NOMO-1 (cell line): ENCODE measurements around the gene SUPT5H.
"Not testable (repeated sequence)": the region's sequence is repeated elsewhere in the genome, so short reads cannot be mapped to it uniquely, and the experiment has no call there.

Source experiments
- DNase-seq, 2 experiments: peaks; one replicate each; lab custom pipeline; 2025; ENCODE audit not compliant: unreplicated experiment in 2 of 2; lab: John Stamatoyannopoulos, UW

SUPT5H gene

GRCh38 chr19:39463403-39463802 lies 18.0 kb downstream of the SUPT5H start:
- no peak for DNase-seq

- DNase-seq: no peak
Observed at GRCh38 chr19:39465956-39466747, 20.8 kb downstream of the SUPT5H start.

DNA sequence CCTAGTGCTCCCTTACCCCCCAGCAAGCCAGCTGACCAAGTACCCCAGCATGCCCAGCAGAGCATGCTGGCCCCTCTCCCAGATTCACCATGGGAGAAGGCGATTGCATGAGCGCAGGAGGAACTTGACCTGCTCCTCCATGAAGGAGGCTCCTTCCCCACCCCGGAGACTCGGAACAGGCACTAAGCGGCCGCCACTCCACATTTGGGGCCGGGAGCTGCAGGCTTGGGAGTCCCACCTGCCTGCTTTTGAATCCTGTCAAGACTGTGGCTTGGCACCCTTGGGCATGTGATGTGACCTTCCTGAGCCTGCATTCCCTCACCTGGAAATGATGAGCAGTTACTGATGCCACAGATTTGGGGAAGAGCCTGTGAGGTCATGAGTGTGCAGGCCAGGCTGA lies 22.6 kb downstream of the SUPT5H start:
- DNase-seq: no peak

- no peak for DNase-seq
Observed at GRCh38 chr19:39469036-39469435, 23.7 kb downstream of the SUPT5H start.

GRCh38 chr19:39469567-39469966 lies 24.2 kb downstream of the SUPT5H start:
- no peak for DNase-seq

GRCh38 chr19:39470724-39471339 lies 25.4 kb downstream of the SUPT5H start:
- DNase-seq: no peak

- DNase-seq: no peak
Observed at GRCh38 chr19:39471756-39472536, 26.6 kb downstream of the SUPT5H start.

DNA sequence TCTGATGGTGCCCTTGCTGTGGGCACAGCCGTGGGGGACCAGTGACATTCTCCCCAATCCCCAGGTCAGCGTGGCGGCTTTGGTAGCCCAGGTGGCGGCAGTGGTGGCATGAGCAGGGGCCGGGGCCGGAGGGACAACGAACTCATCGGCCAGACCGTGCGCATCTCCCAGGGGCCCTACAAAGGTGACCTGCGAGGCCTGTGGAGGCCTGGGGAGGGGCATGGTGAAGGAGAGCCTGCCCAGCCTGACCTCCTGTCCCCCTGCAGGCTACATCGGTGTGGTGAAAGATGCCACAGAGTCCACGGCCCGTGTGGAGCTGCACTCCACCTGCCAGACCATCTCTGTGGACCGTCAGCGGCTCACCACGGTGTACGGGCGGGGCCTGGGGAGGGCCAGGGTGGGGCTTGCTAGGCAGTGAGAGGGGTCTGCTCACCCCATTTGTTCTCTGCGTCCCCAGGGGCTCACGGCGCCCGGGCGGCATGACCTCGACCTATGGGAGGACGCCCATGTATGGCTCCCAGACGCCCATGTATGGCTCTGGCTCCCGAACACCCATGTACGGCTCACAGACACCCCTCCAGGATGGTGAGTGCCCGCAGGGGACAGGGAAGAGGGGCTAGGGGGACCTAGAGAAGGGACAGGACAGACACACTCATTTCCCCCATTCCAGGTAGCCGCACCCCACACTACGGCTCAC lies 27.5 kb downstream of the SUPT5H start:
- no peak for DNase-seq

GRCh38 chr19:39473443-39473960 lies 28.1 kb downstream of the SUPT5H start:
- no peak for DNase-seq

- no peak for DNase-seq
Observed at GRCh38 chr19:39474139-39474620, 28.8 kb downstream of the SUPT5H start.

DNA sequence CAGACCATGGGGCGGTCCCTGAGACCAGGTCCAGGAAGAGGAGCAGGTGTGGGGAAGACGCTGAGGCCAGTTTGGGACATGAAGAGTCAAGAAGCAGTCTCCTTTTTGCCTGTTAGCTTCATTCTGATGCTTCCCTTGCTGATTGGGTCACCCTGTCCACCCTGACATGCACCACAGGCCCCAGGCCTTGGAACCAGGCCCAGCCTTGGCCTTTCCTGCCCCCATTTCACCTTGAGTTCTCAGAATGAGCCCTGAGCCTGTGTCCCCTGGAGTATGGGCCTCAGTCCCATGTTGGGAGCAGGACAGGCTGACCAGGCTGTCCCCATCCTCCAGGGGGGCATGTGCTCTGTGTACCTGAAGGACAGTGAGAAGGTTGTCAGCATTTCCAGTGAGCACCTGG lies 30.4 kb downstream of the SUPT5H start:
- no peak for DNase-seq

DNA sequence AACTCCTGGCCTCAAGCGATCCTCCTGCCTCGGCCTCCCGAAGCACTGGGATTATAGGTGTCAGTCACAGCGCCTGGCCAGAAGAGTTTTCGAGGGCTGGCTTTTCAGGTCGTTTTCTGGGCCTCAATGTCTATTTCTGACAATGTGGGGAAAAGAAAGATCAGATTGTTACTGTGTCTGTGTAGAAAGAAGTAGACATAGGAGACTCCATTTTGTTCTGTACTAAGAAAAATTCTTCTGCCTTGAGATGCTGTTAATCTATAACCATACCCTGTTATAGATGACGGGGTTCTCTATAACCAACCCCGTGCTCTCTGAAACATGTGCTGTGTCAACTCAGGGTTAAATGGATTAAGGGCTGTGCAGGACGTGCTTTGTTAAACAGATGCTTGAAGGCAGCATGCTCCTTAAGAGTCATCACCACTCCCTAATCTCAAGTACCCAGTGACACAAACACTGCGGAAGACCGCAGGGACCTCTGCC lies 34.0 kb downstream of the SUPT5H start:
- DNase-seq: not testable (repeated sequence)

- peak in 1 of 2 experiments; percentile 38 for DNase-seq
Observed at GRCh38 chr19:39479916-39480315, 34.5 kb downstream of the SUPT5H start.

- peak; percentile 87 to 95 for DNase-seq
Observed at GRCh38 chr19:39480337-39481228, 35.2 kb downstream of the SUPT5H start, which contains the start of gene TIMM50. TIMM50 (plus strand) TSS chr19:39480838; CDS start chr19:39480854, 16 bp downstream.

- DNase-seq: peak in 1 of 2 experiments; percentile 16
Observed at GRCh38 chr19:39481229-39481545, 35.8 kb downstream of the SUPT5H start.

DNA sequence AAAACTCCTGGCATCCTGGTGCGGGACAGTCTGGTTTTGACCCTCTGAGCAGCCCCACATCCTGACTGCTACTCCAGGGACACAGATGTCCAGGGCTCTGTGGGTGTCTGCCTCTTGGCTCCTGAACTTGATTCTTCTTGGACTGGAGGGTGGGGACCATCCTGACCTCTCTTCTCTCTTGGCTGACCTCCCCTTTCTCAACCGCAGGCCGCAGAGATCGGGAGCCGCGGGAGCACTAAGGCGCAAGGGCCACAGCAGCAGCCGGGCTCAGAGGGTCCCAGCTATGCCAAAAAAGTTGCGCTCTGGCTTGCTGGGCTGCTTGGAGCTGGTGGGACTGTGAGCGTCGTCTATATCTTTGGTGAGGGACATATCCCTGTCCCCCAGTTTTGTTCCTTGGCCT lies 36.3 kb downstream of the SUPT5H start:
- DNase-seq: no peak

DNA sequence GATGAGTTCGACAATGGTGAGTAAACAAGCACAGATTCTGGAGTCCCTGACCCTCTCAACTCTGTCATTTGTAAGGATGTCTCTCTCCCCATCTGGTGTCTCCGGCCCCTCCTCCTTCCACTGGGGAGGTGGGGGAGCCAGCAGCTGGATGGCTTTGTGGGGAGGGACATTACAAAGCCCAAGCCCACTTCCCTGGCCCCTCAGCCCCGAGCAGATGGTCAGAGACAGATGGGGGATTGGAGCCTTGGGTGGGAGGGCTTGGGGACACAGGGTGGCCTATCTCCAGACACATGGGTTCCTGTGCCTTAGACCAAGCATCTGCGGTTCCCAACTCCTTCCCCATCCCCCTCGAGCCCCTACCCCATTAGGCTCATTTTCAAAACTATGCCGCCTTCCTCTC lies 37.8 kb downstream of the SUPT5H start:
- DNase-seq: no peak

- no peak for DNase-seq
Observed at GRCh38 chr19:39489756-39490155, 44.4 kb downstream of the SUPT5H start.

- DNase-seq: no peak
Observed at GRCh38 chr19:39492225-39492624, 46.8 kb downstream of the SUPT5H start.
